Neural progenitor cell (in vitro differentiated cells): Measurements from ENCODE around the gene RNF5.

Source experiments
- EZH2 ChIP-seq: fragments of 200-600 bp; sonication (generic); IDR thresholded peaks from 2 replicates; pipeline ENCODE4 v1.6.1; 2017; ENCODE audit warnings: antibody characterized with exemption, mild to moderate bottlenecking, moderate library complexity
- TF ChIP-seq, protein P1 (sequence below): fragments of 200-600 bp; sonication (generic); IDR thresholded peaks from 2 replicates; pipeline ENCODE4 v1.5.1; 2017; ENCODE audit warnings: antibody characterized with exemption, mild to moderate bottlenecking

DNA sequence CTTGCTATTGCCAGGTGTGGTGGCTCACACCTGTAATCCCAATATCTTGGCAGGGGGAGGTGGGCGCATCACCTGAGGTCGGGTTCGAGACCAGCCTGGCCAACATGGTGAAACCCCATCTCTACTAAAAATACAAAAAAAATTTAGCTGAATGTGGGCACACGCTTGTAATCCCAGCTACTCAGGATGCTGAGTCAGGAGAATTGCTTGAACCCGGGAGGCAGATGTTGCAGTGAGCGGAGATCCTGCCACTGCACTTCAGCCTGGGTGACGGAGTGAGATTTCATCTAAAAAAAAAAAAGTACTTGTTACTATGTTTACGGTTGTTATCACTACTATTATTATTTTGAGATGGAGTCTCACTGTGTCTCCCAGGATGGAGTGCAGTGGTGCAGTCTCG, 21.3 kb upstream of the RNF5 start:
- TF ChIP-seq, protein P1, sequence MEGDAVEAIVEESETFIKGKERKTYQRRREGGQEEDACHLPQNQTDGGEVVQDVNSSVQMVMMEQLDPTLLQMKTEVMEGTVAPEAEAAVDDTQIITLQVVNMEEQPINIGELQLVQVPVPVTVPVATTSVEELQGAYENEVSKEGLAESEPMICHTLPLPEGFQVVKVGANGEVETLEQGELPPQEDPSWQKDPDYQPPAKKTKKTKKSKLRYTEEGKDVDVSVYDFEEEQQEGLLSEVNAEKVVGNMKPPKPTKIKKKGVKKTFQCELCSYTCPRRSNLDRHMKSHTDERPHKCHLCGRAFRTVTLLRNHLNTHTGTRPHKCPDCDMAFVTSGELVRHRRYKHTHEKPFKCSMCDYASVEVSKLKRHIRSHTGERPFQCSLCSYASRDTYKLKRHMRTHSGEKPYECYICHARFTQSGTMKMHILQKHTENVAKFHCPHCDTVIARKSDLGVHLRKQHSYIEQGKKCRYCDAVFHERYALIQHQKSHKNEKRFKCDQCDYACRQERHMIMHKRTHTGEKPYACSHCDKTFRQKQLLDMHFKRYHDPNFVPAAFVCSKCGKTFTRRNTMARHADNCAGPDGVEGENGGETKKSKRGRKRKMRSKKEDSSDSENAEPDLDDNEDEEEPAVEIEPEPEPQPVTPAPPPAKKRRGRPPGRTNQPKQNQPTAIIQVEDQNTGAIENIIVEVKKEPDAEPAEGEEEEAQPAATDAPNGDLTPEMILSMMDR, result no peak
- TF ChIP-seq EZH2, result no peak
